Breast epithelium (tissue), 4 donors: Measurements from ENCODE around the gene GSTM2. TPM values are rescaled to one million over a fixed set of nuclear protein-coding genes. Genes with fewer than 3 reads are reported as not detected.
"Not testable (repeated sequence)": the region's sequence is repeated elsewhere in the genome, so short reads cannot be mapped to it uniquely, and the experiment has no call there.

Experiments
- DNase-seq, 2 donors: peaks; one replicate each; pipeline ENCODE4 v3.0.0-alpha.2; 2019; ENCODE audit warnings: low spot score in 2 of 2
- H3K27ac ChIP-seq, 2 donors: fragments of 200-600 bp; sonication (generic) in 1 of 2; one replicate each; pipeline ENCODE4 v1.5.1; 2016 to 2019; ENCODE audit warnings: mild to moderate bottlenecking in 1 of 2
- H3K27me3 ChIP-seq, 2 donors: fragments of 200-600 bp; sonication (generic) in 1 of 2; one replicate each; pipeline versions ENCODE4 v1.5.1 to v1.6.0; 2017 to 2019; ENCODE audit warnings: control low read depth in 1 of 2, mild to moderate bottlenecking in 1 of 2
- H3K36me3 ChIP-seq: fragments of 200-600 bp; one replicate; pipeline ENCODE4 v1.5.1; 2019
- H3K4me1 ChIP-seq, 2 donors: fragments of 200-600 bp; sonication (generic); one replicate each; pipeline ENCODE4 v1.5.1; 2016 to 2019; ENCODE audit warnings: control low read depth in 1 of 2
- H3K4me3 ChIP-seq, 3 donors: fragments of 200-600 bp; sonication (generic); 1 replicate in 2 of 3; 2 replicates in 1 of 3; pipeline ENCODE4 v1.5.1; 2016 to 2019; ENCODE audit warnings: mild to moderate bottlenecking in 3 of 3, moderate library complexity in 2 of 3
- H3K9me3 ChIP-seq, 2 donors: fragments of 200-600 bp; sonication (generic) in 1 of 2; one replicate each; pipeline ENCODE4 v1.5.1; 2016 to 2019; ENCODE audit warnings: control low read depth in 1 of 2
- CTCF ChIP-seq, 3 donors: fragments of 450-650 bp; IDR thresholded peaks; one replicate each; pipeline ENCODE4 v1.5.1; 2016 to 2017; ENCODE audit warnings: antibody characterized with exemption in 3 of 3, mild to moderate bottlenecking in 3 of 3, moderate library complexity in 3 of 3
- POLR2A ChIP-seq: fragments of 450-650 bp; IDR thresholded peaks from one replicate; pipeline ENCODE4 v1.6.1; 2016; ENCODE audit warnings: antibody characterized with exemption, mild to moderate bottlenecking, moderate library complexity
- POLR2AphosphoS5 ChIP-seq, 3 donors: sonication (generic); formaldehyde crosslinking; IDR thresholded peaks; one replicate each; pipeline ENCODE4 v1.6.1; 2017; ENCODE audit warnings: antibody characterized with exemption in 3 of 3
- intact Hi-C: fragments of 100-400 bp; cut with DNase I; formaldehyde crosslinking; loops from one replicate; pipeline ENCODE4 v1.15.1; 2023; ENCODE audit warnings: low total_unique reads
- total RNA-seq, 3 donors: library from RNA; depleted of rRNA; stranded (reverse); fragments of >200 nt; gene quantifications; one replicate each; pipeline ENCODE4 v1.1.0, GENCODE V29; 2016

Gene GSTM2
- total RNA-seq, 3 donors from 2014 or later = 47.8 to 93.4 (median 66.5) TPM

GRCh38 chr1:109657395-109657794, 10.5 kb upstream of the GSTM2 start:
- no peak for TF ChIP-seq POLR2AphosphoS5 (IDR thresholded peaks at IDR 0.05)
- TF ChIP-seq POLR2A = no peak
- TF ChIP-seq CTCF (IDR thresholded peaks at IDR 0.05) = no peak
- DNase-seq = no peak
- H3K9me3 ChIP-seq = no peaks in the 10 kb centered on the region
- H3K27me3 ChIP-seq = no peaks in the 10 kb centered on the region
- intact Hi-C loops = no loop called here
- H3K36me3 ChIP-seq = no peaks in the 10 kb centered on the region
- H3K4me3 ChIP-seq = no peak overlapping the region
- no peaks in the 10 kb centered on the region for H3K4me1 ChIP-seq
- H3K27ac ChIP-seq = peak overlapping the region in 1 of 2 donors; percentile 91

- no peak overlapping the region for H3K27ac ChIP-seq
Measured at GRCh38 chr1:109657970-109658369, 9.9 kb upstream of the GSTM2 start.

DNA sequence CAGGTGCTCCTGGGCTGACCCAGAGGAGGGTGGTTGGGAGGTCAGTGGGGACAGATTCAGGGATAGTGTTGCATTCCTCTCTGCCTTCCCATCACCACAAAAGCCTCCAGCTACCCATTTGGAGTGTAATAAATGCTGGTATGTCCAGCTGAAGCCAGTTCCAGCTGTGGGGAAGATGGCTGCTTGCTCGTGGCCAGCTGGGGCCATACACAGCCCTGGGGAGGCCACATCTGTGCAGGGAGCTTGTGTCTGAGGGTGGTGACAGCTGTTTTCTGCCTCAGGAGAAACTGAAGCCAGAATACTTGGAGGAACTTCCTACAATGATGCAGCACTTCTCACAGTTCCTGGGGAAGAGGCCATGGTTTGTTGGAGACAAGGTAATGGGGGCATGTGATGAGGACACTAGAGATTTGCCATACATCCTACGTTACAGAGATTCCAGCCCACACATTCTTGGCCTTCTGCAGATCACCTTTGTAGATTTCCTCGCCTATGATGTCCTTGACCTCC, 9.3 kb upstream of the GSTM2 start:
- no peaks in the 10 kb centered on the region for H3K36me3 ChIP-seq
- intact Hi-C loops = no loop called here
- no peaks in the 10 kb centered on the region for H3K27me3 ChIP-seq
- no peak overlapping the region for H3K4me3 ChIP-seq
- TF ChIP-seq POLR2AphosphoS5 (IDR thresholded peaks at IDR 0.05) (no peak), CTCF (IDR thresholded peaks at IDR 0.05) (no peak), POLR2A (no peak)
- no peak overlapping the region for H3K27ac ChIP-seq
- no peaks in the 10 kb centered on the region for H3K4me1 ChIP-seq
- no peaks in the 10 kb centered on the region for H3K9me3 ChIP-seq
- no peak for DNase-seq

More at GRCh38 chr1:109657970-109658369, 9.9 kb upstream of the GSTM2 start:
- TF ChIP-seq CTCF (IDR thresholded peaks at IDR 0.05) = no peak
- TF ChIP-seq POLR2A = no peak
- TF ChIP-seq POLR2AphosphoS5 (IDR thresholded peaks at IDR 0.05) = no peak
- DNase-seq = no peak
- no peaks in the 10 kb centered on the region for H3K9me3 ChIP-seq
- H3K36me3 ChIP-seq = no peaks in the 10 kb centered on the region
- no peaks in the 10 kb centered on the region for H3K4me1 ChIP-seq
- H3K27me3 ChIP-seq = no peaks in the 10 kb centered on the region
- H3K4me3 ChIP-seq = no peak overlapping the region
- intact Hi-C loops = no loop called here

GRCh38 chr1:109659145-109659544, 8.7 kb upstream of the GSTM2 start:
- Histone ChIP-seq H3K9me3 (no peaks in the 10 kb centered on the region), H3K27ac (no peak overlapping the region), H3K4me1 (no peaks in the 10 kb centered on the region), H3K36me3 (no peaks in the 10 kb centered on the region), H3K27me3 (no peaks in the 10 kb centered on the region), H3K4me3 (no peak overlapping the region)
- DNase-seq = no peak
- TF ChIP-seq CTCF (IDR thresholded peaks at IDR 0.05) (no peak), POLR2AphosphoS5 (IDR thresholded peaks at IDR 0.05) (no peak), POLR2A (no peak)
- intact Hi-C loops = no loop called here

DNA sequence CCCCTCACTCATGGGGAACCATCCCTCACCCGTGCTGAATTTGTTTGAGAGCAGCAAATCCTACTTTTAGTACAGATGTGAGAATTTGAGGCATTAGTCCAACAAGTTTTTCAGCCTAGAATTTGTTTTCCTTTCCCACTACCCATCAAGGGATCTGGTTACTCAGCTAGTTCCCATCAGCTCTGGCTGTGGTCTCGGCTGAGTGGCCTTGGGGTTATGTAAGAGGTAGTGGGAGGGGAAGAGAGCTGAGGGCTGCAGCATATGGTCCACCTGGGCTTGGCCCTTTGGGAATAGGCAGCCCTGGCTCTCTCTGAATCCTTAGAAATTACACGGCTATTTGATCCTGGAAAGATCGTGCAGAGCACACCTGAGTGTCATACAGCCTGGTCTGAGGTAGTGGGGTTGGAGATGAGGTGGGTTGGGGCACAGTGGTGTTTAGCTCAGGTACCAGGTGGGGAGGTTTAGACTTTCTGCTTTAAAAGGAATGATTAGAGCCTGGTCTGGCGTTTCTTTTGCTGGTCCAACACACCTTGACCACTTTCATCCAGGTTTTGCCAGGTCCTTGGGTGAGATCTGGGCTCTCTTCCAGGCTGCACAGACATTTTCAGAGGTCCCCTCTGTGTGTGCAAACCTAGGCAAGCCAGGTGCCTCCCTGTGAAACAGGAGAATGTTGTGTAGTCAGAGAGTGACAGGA, 7.7 kb upstream of the GSTM2 start:
- no peaks in the 10 kb centered on the region for H3K36me3 ChIP-seq
- TF ChIP-seq POLR2A (no peak), POLR2AphosphoS5 (IDR thresholded peaks at IDR 0.05) (no peak), CTCF (IDR thresholded peaks at IDR 0.05) (no peak)
- no peaks in the 10 kb centered on the region for H3K9me3 ChIP-seq
- no peak for DNase-seq
- H3K4me3 ChIP-seq = no peak overlapping the region
- no peaks in the 10 kb centered on the region for H3K27me3 ChIP-seq
- intact Hi-C loops = no loop called here
- H3K4me1 ChIP-seq = no peaks in the 10 kb centered on the region
- H3K27ac ChIP-seq = no peak overlapping the region

DNA sequence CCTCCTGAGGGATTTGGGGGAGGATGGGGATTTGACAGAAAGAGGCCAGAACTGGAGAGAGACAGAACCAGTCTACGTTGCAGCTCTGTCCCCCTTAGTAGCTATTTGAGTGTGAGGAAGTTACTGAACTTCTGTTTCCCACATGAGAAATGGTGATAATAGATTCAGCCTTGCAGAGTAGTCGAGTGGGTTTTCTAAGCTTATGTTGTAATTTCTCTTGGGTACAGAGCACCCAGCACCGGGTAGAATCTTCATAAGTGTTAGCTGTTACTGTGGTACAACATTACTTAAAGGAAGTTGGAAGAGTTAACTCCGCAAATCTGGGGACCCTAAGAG, 7.2 kb upstream of the GSTM2 start:
- intact Hi-C loops, DNase-seq, H3K4me1 ChIP-seq, H3K4me3 ChIP-seq, H3K27ac ChIP-seq, H3K36me3 ChIP-seq, H3K9me3 ChIP-seq, H3K27me3 ChIP-seq: not testable (repeated sequence)
